ENCODE data around the gene SCN9A.

DNA sequence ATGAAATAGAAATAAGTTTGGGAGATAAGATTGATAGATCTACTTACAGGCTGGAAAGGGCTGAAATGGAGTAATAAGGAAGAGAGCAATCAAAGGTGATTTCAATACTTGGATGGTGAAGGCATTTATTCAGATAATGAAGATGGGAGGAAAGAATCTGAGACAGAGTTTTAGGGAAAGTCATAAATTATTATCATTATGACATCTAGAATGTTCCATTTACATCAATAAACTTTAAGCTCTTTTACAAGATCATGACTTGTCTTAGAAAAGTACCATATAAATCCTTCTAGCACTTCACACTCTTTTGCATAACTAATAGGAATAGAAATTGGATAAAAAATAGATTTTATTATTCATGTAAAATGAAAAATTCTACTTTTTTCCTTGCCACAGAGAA, 2.2 kb downstream of the SCN9A start:
- no peak for TF ChIP-seq POLR2A (IDR thresholded peaks at IDR 0.05)
- TF ChIP-seq, protein P1, sequence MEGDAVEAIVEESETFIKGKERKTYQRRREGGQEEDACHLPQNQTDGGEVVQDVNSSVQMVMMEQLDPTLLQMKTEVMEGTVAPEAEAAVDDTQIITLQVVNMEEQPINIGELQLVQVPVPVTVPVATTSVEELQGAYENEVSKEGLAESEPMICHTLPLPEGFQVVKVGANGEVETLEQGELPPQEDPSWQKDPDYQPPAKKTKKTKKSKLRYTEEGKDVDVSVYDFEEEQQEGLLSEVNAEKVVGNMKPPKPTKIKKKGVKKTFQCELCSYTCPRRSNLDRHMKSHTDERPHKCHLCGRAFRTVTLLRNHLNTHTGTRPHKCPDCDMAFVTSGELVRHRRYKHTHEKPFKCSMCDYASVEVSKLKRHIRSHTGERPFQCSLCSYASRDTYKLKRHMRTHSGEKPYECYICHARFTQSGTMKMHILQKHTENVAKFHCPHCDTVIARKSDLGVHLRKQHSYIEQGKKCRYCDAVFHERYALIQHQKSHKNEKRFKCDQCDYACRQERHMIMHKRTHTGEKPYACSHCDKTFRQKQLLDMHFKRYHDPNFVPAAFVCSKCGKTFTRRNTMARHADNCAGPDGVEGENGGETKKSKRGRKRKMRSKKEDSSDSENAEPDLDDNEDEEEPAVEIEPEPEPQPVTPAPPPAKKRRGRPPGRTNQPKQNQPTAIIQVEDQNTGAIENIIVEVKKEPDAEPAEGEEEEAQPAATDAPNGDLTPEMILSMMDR (IDR thresholded peaks at IDR 0.05): no peak
